IPS DF 4.7 (cell line): ENCODE data around the gene DNER.
"Not testable (repeated sequence)": the region's sequence is repeated elsewhere in the genome, so short reads cannot be mapped to it uniquely, and the experiment has no call there.

Experiments used
- DNase-seq: peaks from one replicate; pipeline ENCODE4 v3.0.0-alpha.2; 2013; ENCODE audit warnings: low spot score; ENCODE audit errors: extremely low read depth

The DNER gene

DNA sequence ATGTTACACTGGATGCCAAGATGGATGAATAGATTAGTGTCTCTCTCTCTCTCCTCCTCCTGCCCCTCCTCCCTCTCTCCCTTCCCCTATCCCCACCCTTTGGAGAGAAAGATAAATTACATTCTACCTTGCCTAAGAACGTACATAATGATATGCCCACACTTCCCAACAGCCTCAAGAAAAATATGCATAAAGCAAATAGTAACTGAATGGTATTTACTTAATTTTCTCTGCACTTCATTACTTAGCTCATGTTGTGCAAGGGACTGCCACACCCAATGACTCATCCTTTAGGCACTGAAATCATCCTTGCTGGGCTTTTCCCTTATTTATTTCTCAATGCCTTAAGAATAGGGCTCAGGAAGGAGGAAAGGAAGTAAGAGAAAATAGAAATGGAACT lies 306.0 kb downstream of the DNER start:
- DNase-seq = no peak

DNA sequence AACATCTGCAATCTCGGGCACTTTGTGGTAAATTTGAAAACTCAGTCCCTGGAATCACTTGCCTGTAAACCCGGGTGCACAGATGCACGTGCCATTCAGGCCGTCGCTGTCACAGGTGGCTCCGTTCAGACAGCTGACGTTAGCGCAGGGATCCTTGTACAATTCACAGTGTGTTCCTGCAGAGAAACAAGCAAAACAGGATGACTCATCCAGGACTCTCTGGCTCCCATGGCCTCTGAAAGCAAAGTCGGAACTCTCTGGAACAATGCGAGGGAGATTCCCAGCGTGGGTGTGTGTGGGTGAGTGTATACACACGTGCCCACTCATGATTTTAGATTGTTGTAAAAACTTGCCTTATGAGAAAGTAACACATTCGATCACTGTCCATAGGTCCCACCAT lies 307.2 kb downstream of the DNER start:
- no peak for DNase-seq

DNA sequence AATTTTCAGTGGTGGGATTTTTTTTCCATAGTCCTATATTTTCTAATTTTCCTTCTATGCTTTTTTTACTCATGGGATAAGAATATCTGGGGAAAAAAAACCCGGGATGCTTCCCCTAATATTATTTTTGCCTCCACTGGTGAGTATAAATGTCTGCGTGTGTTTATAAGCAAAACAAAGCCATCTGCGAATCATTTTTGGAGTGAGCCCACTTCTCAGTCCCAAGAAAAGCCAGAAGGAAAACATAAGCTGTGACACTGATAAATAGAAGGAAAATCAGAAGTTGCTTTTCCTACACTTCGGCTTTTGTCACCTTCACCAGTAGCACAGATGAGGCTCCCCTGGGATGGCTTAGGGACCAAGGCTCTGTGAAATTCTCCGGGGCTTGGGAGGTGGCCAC lies 308.6 kb downstream of the DNER start:
- DNase-seq = no peak

DNA sequence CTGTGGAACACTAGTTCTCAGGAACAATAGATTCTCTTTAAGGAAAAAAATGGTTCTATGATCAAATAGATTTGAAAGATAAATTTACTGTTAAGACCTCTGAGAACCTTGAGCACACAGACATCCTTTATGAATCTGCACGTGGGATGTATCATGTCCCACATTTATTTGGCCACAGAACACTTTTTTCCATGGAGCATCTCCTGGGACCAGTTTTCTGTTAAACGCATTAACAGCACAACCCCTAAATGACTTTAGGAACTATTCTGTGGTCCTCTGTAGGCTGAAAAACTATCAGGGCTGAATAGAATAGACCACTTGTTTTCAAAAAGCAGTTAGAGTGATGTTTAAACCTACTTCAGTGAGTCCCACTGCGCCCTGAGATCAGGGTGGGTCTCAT lies 311.1 kb downstream of the DNER start:
- DNase-seq = no peak

DNA sequence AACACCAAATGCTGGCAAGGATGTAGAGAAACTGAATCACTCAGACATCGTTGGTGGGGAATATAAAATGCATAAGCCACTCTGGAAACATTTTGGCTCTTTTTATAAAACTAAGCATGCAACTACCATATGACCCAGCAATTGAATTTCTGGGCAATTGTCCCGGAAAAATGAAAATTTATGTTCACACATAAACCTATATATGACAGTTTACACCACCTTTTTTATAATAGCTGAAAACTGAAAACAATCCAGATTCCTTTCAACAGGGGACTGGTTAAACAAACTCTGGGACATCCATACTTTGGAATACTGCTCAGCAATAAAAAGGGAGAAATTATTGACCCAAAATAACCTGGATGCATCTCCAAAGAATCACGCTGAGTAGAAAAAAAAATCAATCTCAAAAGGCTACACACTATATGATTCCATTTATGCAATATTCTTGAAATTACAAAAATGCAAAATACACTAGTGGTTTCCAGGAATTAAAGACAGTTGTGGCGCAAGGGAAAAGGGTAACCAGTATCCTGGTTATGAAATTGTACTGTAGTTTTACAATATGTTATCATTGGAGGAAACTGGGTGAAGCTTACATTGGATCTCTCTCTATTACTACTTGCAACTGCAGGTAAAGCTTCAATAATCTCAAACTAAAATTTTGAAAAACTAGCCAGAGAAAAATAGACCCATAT lies 313.0 kb downstream of the DNER start:
- DNase-seq = no peak

DNA sequence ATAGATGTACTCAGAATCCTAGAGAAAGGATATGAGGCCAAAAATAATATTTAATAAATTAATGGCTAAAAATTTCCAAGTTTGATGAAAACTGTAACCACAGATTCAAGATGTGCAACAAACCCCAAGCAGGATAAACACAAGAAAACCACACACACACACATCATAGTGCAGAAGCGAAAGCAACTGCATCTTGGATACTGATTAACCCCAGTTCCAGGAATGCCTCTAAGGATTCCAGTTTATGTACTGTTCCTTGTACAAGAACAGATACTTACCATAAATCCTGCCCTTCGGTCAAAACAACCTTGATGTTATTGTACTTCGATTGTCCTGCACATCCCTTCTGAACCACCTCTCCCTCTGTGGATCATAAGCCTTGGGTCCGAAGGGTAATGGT lies 320.4 kb downstream of the DNER start:
- no peak for DNase-seq

DNA sequence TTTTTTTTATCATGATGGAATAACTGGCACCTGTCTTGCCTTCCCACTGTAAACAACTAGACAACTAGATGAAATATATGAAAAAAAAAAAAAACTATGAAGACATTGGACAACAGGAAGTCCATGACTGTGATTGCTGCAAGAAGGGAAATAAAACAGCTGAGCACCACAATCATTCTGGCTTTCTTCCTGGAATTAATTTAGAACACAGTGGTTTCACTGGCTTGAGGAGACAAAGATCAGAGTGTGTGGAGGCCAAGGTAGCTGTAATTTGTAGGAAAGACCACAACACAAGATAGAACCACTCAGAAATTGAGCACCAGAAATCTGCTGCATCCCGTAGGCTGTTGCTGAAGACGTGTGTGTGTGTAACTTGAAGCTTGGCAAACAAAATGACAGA lies 322.2 kb downstream of the DNER start:
- DNase-seq = no peak

DNA sequence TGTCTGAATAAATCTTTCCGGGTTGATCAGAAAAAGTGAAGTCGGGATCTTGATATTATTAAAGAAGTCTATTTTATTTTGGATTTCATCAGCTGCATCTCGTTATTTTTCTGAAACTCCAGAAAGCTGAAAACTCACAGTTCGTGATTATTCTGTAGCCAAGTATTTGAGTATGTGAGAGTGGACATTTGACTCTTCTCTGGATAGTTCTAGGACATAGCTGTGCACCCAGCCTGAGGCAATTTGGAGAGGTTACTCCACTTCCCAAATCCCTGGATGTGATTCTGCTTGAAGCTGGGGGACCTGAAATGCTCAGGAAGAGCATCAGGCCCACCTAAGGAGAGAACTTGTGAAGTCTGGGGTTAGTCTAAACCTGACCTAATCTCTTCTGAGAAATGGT lies 325.6 kb downstream of the DNER start:
- no peak for DNase-seq

DNA sequence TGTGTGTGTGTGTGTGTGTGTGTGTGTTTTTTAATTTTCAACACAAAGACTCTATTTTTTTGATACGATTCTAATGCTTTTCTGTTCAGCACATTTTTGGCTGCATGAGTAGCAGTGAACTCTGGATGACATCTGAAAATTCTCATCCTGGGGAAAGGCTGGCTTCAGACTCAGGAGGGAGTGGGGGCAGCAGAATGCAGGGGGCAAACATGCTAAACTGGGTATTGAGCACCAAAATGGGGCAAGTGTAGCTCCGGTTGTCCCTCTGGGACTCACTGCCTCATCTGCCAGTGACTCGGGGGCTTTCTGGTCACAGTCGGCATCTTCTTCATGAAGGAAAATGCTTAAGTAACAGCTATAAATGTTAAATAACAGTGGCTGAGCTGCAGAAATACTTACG lies 326.5 kb downstream of the DNER start:
- DNase-seq = no peak

DNA sequence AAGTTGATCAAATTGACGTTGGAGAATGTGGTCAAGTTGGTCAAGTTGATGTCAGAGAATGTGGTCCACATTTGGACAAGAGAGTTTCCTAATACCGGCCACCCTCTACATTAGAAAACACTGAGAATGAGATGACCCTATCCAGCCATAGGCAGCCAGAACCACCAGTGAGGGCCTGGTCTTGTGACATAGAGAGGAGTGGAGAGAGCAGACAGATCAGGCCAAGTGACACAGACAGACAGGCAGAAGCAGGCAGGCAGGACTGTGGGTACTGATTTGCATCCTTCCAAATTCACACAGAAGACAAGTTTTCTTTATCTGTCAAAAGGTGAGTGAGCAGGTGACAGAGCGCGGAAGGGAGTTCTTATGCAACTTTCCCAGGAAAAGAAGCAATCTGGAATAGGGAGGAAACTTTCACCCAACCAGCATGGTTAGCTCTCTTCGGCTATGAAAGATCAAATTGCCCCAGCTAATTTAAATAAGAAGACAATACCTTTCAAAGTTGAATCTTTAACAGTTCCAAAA lies 334.2 kb downstream of the DNER start:
- DNase-seq = no peak

DNA sequence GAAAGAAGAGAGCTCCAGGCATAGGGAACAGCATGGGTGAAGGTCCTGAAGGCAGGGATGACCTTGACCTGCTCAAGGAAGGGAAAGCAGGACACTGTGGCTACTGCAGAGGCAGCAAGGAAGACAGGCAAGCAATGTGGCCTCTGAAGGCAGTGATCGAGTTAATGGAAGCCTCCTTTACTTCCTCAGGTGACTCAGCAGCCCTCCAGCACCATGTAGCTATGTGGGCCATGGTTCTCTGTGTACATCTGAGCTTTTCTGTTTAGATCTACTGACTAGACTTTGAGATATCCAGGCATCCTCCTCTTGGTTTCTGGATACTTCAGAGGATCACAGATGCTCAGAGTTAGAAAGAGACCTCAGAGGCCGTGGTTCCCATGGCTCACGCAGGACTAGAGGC lies 336.0 kb downstream of the DNER start:
- no peak for DNase-seq

DNA sequence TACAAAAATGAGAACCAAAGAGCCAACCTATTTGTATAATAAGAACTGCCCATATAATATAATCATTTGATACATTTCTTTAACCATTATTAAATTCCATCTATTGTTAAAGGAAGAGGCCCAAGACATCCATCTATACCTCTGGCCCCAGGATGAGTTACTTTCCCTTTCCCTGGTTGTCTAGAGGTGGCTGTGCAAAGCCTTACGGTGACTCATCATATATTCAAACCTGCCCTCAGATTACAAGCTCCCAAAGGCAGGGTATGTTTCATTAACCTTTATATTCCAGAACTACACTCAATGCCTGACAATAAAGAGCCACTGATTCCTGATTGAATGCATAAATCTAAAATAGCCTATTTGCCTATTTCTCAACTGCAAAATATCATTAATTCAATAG lies 337.5 kb downstream of the DNER start:
- no peak for DNase-seq

DNA sequence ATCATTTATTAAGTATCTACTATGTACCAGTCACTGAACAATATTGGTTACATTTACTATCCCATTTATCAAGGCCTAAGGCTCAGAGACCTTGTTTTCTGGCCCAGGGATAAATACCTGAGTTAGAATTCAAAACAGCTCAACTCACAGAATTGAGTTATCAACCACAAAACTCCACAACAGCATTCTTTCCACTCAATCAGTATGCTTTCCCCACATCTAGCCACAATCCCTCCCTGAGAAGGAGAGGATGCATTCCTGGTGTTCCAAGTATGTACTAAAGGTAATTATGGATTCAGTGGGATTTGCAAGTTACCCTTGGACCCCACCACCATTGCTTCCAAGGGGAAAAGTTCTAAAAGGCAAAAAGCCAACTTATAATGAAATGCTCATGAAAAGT lies 339.1 kb downstream of the DNER start:
- no peak for DNase-seq

DNA sequence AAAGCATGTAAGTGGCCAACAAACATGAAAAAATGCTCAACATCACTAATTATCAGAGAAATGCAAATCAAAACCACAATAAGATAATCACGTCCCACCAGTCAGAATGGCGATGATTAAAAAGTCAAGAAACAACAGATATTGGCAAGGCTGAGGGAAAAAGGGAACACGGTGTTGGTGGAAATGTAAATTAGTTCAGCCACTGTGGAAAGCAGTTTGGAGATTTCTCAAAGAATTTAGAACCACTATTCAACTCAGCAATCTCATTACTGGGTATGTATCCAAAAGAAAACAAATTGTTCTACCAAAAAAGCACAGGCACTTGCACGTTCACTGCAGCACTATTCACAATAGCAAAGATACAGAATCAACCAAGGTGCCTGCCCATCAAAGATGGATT lies 341.0 kb downstream of the DNER start:
- not testable (repeated sequence) for DNase-seq

DNA sequence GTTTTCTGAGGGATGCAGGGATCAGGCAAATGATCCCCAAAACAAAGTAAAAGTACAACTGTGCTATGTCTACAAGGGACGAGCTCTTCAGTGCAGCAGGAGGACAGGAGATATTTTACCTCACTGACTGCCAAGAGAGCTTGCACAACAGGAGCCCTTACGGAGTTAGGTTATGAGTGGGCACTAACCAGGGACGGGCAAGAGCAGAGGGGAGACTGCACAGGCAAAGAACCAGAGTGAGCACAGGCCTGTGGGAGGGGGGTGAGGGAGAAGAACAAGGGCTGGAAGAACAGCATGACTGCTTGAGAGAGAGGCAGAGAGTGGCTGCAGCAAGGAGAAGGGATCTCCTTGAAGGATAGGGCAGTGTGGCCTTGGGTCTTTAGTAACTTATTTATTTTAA lies 342.1 kb downstream of the DNER start:
- DNase-seq = no peak

DNA sequence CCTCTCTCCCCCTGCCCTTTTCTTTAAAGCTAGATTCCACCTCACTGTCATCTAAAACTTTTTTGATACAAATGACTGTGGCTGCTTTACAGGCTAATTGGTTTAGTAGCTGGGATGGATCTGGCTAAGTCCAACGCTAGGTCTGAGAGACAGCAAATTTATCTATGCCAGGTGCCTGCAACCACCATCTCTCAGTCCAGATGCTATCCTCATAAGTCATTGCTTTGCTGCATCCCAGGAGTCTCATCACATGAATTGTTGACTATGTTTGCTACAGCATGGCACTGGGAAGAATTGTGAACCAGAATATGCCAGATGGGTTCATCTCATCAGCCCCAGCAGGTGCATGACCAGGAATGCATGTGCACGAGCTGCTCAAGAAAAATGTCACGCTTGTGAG lies 343.3 kb downstream of the DNER start:
- no peak for DNase-seq

DNA sequence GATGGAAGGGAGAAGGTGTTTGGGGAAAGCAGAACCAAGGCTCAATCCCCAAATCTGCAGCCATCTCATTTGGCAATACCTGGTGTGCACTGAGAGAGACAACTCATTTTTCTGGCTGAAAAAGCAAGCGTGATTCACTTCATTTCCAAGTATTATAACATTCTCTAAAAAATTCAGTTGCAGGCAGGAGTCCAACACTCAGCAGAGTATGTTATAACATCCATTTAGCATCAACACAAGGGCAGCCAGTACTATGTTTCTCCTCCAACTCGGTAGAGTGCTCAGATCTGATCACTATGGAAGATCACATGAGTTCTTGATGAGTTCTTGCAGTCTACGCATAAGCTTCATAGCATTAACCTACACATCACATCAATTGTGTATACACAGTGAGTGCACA lies 343.8 kb downstream of the DNER start:
- no peak for DNase-seq

DNA sequence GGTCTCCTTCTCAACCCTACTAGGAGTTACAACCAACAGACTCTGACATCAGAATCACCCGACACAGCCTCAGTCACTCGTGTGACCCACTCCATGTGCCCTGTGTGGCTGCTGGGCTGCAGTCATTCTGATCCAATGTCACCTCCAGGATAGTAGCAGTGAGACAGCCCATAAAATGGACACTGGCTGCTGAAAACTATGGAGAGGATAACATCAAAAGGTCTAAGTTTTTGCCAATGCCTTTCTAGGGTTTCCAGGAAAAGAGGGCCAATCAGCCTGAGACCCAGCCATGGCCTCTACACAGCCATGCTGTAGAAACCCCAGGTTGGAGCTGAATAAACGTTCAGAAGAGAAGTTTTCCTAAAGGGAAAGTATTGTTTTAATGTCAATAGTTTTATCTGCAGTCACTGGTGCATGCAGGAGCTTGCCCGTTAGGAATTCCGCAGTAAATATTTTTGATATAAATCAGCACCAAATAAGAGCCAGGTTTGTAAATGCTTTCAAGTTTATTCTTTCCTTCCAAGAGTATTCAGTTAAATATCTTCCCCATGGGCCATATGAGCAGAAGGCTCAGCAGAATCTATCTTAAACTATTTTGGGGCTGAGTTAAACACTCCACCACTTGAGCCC lies 351.1 kb downstream of the DNER start:
- no peak for DNase-seq

DNA sequence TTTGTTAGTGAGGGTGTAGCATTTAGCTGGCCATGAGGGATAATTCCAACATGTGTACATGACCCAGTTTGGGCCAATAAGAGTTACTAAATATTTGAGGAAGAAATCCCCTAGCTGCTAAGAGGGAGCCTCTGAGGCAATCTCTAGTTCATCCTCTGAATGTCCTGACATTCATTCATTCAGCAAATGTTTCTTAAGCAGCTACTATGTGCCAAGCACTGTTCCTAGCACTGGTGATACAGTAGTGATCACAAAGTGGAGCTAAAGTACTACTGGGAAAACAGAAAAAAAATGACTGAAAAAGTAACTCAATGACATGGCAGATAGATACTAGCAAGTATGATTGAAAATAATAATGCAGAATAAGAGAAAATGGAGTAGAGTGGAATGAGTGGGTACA lies 363.5 kb downstream of the DNER start:
- DNase-seq = no peak

DNA sequence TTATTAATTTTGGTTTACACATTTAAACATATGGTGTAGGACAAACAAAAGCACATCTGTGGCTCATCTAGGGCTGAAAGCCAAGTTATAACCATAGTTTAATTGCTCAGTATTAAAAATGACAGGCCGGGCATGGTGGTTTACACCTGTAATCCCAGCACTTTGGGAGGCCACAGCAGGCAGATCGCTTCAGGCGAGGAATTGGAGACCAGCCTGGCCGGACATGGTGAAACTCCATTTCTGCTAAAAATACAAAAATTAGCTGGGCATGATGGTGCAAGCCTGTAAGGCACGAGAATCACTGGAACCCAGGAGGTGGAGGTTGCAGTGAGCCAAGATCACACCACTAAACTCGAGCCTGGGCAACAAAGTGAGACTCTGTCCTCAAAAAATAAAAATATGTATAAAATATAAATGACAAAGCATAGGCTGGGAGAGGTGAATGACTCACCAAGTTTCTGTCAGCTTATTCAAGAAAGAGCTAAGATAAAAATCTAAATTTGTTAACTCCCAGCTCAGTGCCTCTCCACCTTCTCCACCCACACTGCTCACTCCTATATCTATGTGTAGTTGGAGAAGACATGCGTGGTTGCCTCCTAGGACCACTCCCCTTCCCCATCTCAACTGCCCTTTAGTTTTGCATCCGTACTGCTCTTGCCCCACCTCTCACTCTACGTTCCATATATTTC lies 364.1 kb downstream of the DNER start:
- no peak for DNase-seq

DNA sequence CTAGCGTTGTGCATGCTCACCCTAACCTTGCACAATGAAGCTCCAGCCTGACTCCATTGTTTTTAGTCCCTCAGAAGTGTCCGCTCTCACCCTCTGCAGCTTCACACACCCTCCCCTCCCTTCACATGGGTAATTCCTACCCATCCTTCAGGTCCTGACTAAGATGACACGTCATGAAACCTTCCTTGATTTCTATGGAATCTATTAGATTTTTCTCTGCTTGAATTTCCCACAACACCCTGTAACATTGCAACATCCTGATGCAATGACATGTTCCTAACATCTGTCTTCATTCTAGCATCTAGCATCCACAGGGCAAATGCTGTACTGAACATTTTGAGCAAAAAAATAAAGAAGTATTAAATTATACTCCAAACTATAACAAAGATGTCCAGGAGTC lies 366.2 kb downstream of the DNER start:
- no peak for DNase-seq

DNA sequence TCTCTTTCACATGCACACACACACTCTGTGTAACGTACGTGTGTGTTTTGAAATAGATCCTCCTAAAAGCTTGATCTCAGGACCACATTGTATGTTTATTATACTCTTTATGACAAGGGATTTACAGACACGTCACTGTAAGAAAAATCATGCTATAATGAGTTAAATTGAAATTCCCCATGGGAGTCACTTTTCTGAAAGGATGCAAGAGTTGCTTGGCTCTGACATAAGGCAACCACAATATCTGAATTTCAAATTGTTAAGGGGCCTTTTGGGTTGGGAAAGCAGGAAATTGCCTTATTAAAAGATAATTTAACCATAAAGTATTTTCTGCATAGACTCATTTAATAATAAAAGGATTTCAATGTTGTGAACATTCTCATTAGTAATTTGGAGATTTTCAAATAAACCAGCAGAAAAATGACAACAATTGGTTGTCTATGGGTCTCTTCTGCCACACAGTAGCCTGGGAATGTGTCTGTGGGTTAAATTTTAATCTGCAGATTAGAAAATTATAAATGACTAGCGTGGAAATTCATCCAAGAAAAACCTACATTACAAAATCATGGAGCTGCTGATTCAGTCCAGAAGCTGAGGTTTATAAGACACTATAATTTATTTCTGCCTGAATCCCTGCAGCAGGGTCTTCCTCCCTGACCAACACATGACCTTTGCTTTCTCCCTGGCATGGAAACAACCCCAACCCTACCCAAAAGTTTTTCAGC lies 367.4 kb downstream of the DNER start:
- no peak for DNase-seq
